ENCODE data around the gene EXOC8. TPM values are rescaled to one million over a fixed set of nuclear protein-coding genes. Genes with fewer than 3 reads are reported as not detected.
"Not testable (repeated sequence)": the region's sequence is repeated elsewhere in the genome, so short reads cannot be mapped to it uniquely, and the experiment has no call there.

The EXOC8 gene
- total RNA-seq, 1 donor from 2014 or later, result 17.0 TPM

GRCh38 chr1:231353086-231353485, 15.4 kb upstream of the EXOC8 start:
- no peak for DNase-seq (ENCODE audit: low read depth)

GRCh38 chr1:231351816-231352215, 14.2 kb upstream of the EXOC8 start:
- DNase-seq (ENCODE audit: low read depth), result no peak

- not testable (repeated sequence) for DNase-seq (ENCODE audit: low read depth)
Measured at GRCh38 chr1:231348856-231349255, 11.2 kb upstream of the EXOC8 start.

GRCh38 chr1:231348442-231348841, 10.8 kb upstream of the EXOC8 start:
- no peak for DNase-seq (ENCODE audit: low read depth)

GRCh38 chr1:231347961-231348360, 10.3 kb upstream of the EXOC8 start:
- no peak for DNase-seq (ENCODE audit: low read depth)

GRCh38 chr1:231340328-231341013, 2.8 kb upstream of the EXOC8 start:
- DNase-seq (ENCODE audit: low read depth), result no peak

- peak; percentile 6 for DNase-seq (ENCODE audit: low read depth)
Measured at GRCh38 chr1:231338270-231339128, 847 bp upstream of the EXOC8 start, which contains the start of gene SPRTN. SPRTN (plus strand) TSS chr1:231338293; CDS start chr1:231338384, 91 bp downstream.

GRCh38 chr1:231337043-231337471, 595 bp downstream of the EXOC8 start:
- DNase-seq (ENCODE audit: low read depth), result no peak

- peak; percentile 56 for DNase-seq (ENCODE audit: low read depth)
Measured at GRCh38 chr1:231335663-231336602, 1.7 kb downstream of the EXOC8 start.

- DNase-seq (ENCODE audit: low read depth), result no peak
Measured at GRCh38 chr1:231334952-231335351, 2.7 kb downstream of the EXOC8 start.

GRCh38 chr1:231334079-231334666, 3.5 kb downstream of the EXOC8 start:
- peak; percentile 6 for DNase-seq (ENCODE audit: low read depth)

- DNase-seq (ENCODE audit: low read depth), result no peak
Measured at GRCh38 chr1:231332761-231333160, 4.9 kb downstream of the EXOC8 start.

GRCh38 chr1:231329483-231329882, 8.2 kb downstream of the EXOC8 start:
- DNase-seq (ENCODE audit: low read depth), result no peak

GRCh38 chr1:231327617-231328016, 10.0 kb downstream of the EXOC8 start:
- no peak for DNase-seq (ENCODE audit: low read depth)

- DNase-seq (ENCODE audit: low read depth), result no peak
Measured at GRCh38 chr1:231326248-231326647, 11.4 kb downstream of the EXOC8 start.

- DNase-seq (ENCODE audit: low read depth), result no peak
Measured at GRCh38 chr1:231324660-231325059, 13.0 kb downstream of the EXOC8 start.

- DNase-seq (ENCODE audit: low read depth), result no peak
Measured at GRCh38 chr1:231322880-231323530, 14.6 kb downstream of the EXOC8 start.

- no peak for DNase-seq (ENCODE audit: low read depth)
Measured at GRCh38 chr1:231319080-231319479, 18.6 kb downstream of the EXOC8 start.

GRCh38 chr1:231318568-231318967, 19.1 kb downstream of the EXOC8 start:
- DNase-seq (ENCODE audit: low read depth), result no peak

- no peak for DNase-seq (ENCODE audit: low read depth)
Measured at GRCh38 chr1:231318015-231318355, 19.7 kb downstream of the EXOC8 start.
